NCI-H226 (cell line): ENCODE results near the gene FAM3A.

ENCODE experiments used
- DNase-seq: peaks from one replicate; pipeline ENCODE4 v3.0.0-alpha.2; 2015

Gene FAM3A

DNA sequence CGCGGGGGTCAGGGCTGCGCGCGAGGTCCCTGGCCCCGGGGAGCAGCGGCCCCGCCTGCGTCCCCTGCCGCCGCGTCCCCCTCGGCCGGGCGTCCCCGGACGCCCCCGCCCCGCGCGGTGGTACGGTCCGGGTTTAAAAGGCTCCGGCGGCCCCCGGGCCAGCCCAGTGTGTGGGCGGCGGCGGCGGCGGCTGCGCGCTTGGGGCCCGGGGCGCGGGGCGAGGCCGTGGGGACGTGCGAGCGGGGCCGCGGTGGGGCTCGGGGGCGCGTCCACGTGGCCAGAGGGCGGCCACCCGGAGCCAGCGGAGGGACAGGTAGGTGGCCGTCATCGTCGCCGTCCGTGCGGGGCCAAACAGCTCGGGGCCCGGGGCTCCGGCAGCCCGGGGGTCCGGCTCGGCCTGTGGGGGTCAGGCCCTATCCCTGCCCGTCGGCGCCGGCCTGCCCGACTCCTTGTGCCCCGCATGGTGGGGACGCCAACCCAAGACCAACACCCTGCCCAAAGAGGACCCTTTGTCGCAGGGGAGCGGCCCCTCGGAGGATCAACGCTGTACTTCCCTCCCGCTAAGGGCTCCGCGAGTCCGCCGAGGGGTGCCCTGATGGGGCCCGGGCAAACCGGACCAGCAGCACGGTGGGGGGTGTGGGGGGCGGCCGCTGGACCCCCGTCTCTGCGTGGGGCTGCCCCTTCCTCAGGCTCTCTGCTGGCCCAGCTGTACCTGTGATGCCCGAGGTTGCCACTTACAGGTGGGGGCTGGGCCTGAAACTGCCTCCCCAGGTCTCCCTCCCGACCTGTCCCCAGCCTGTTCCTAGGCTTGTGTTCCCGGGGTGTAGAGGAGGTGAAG, 57.7 kb downstream of the FAM3A start, which contains the start of gene PLXNA3:
Gene PLXNA3, plus strand, starts transcription at position 166 of the 838 bp plus-strand sequence. CDS start 1,903 bp downstream, outside the sequence.
- DNase-seq = no peak

- no peak for DNase-seq
These were observed 58.4 kb downstream of the FAM3A start for GRCh38 chrX:154457491-154458115.
